GM21619 (cell line): ENCODE measurements around the gene PROZ.
"Not testable (repeated sequence)": the region's sequence is repeated elsewhere in the genome, so short reads cannot be mapped to it uniquely, and the experiment has no call there.

Source experiments
- ATAC-seq: cut with Tn5 transposase; IDR thresholded peaks from one replicate; pipeline ENCODE4 v1.9.1; 2021; ENCODE audit not compliant: unreplicated experiment

Gene PROZ

GRCh38 chr13:113157929-113158747, at the start of gene PROZ:
Gene PROZ, plus strand, starts transcription at chr13:113158648. Its CDS starts 13 bp downstream, at chr13:113158661.
- ATAC-seq = no peak

GRCh38 chr13:113109151-113110047, 49.0 kb upstream of the PROZ start:
- ATAC-seq = no peak

- no peak for ATAC-seq
These were observed 48.2 kb upstream of the PROZ start for GRCh38 chr13:113110048-113110851.

GRCh38 chr13:113110852-113111315, 47.6 kb upstream of the PROZ start:
- no peak for ATAC-seq

GRCh38 chr13:113111821-113112220, 46.6 kb upstream of the PROZ start:
- not testable (repeated sequence) for ATAC-seq

- not testable (repeated sequence) for ATAC-seq
These were observed 46.0 kb upstream of the PROZ start for GRCh38 chr13:113112475-113112874.

GRCh38 chr13:113112893-113113845, 45.3 kb upstream of the PROZ start:
- no peak for ATAC-seq

GRCh38 chr13:113113846-113114271, 44.6 kb upstream of the PROZ start:
- no peak for ATAC-seq

- ATAC-seq = no peak
These were observed 43.7 kb upstream of the PROZ start for GRCh38 chr13:113114511-113115362.

- no peak for ATAC-seq
These were observed 42.9 kb upstream of the PROZ start for GRCh38 chr13:113115363-113116205.

- ATAC-seq = no peak
These were observed 42.1 kb upstream of the PROZ start for GRCh38 chr13:113116206-113116800.

- no peak for ATAC-seq
These were observed 41.6 kb upstream of the PROZ start for GRCh38 chr13:113116871-113117271.

GRCh38 chr13:113117335-113117872, 41.0 kb upstream of the PROZ start:
- no peak for ATAC-seq

GRCh38 chr13:113117911-113118260, 40.6 kb upstream of the PROZ start:
- no peak for ATAC-seq

GRCh38 chr13:113118261-113119021, 40.0 kb upstream of the PROZ start:
- no peak for ATAC-seq

- no peak for ATAC-seq
These were observed 39.2 kb upstream of the PROZ start for GRCh38 chr13:113119166-113119821.
